Measurements from ENCODE around the gene SLC30A7. TPM values are rescaled to one million over a fixed set of nuclear protein-coding genes. Genes with fewer than 3 reads are reported as not detected.

SLC30A7 gene
- total and polyA plus RNA-seq, 3 donors from 2014 or later, result 7.1 to 14.7 (median 14.1) TPM

DNA sequence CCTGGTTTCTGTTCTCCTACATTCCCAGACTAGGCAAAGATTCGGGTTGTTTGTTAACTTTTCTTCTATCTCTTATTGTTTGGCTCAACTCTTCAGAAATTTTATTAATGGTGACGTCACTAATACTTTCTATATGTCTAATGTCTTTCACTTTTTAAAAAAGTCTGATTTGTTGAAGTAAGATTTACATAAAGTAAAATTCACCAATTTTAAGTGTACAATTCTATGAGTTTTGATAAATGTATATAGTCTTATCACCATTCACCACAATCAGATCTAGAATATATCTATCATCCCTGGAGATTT, 29.0 kb upstream of the SLC30A7 start:
- H3K4me1 ChIP-seq, result no peaks in the 10 kb centered on the region
- TF ChIP-seq, protein P1, sequence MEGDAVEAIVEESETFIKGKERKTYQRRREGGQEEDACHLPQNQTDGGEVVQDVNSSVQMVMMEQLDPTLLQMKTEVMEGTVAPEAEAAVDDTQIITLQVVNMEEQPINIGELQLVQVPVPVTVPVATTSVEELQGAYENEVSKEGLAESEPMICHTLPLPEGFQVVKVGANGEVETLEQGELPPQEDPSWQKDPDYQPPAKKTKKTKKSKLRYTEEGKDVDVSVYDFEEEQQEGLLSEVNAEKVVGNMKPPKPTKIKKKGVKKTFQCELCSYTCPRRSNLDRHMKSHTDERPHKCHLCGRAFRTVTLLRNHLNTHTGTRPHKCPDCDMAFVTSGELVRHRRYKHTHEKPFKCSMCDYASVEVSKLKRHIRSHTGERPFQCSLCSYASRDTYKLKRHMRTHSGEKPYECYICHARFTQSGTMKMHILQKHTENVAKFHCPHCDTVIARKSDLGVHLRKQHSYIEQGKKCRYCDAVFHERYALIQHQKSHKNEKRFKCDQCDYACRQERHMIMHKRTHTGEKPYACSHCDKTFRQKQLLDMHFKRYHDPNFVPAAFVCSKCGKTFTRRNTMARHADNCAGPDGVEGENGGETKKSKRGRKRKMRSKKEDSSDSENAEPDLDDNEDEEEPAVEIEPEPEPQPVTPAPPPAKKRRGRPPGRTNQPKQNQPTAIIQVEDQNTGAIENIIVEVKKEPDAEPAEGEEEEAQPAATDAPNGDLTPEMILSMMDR (IDR thresholded peaks at IDR 0.05), result no peak
- TF ChIP-seq POLR2A (IDR thresholded peaks at IDR 0.05), result no peak
- H3K9me3 ChIP-seq, result no peaks in the 10 kb centered on the region
- no peaks in the 10 kb centered on the region for H3K27me3 ChIP-seq
- no peak overlapping the region for H3K27ac ChIP-seq
- 74 to 75% methylated on average over 2 of the region's 2 CpGs for WGBS, 2 donors
- no peak overlapping the region for H3K4me3 ChIP-seq
- no peak for DNase-seq
- intact Hi-C loops (cut with DNase I; ENCODE audit: low total_unique reads), result loop anchor here (5.0 to 10.0 kb wide), 2 partner anchors 262 to 405 kb away; no protein-coding TSS in a partner anchor
- H3K36me3 ChIP-seq (ENCODE audit: low read depth, missing control alignments), result no peaks in the 10 kb centered on the region

DNA sequence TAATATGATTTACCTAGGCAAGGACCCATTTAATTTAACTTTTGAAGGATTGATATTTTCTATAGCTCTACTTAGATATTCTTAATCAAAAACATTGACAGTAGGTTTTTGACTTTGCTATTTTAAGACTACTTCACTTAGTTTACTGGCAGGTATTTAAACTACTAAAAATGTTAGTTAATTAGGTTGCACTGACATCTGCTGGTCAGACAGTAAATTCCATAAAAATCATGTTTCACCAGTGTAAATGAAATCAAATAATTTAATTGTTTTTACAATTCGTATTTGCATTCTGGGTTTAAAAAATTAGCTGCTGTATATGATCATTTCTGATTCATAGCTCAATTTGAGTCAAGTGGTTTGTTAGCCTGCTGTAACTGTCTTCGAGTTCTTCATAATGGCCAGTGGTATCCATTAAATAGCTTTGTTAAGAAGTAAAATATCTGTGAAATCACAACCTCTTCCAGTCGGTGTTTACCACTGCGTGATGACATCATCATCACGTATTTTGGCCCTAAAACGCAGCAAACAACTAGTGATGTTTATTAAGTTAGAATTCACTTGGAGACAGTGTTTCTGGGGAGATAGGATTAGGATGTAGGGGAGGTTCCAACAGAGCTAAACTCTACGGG, 27.4 kb upstream of the SLC30A7 start:
- intact Hi-C loops (cut with DNase I; ENCODE audit: low total_unique reads), result loop anchor here (5.0 to 10.0 kb wide), 2 partner anchors 264 to 406 kb away; no protein-coding TSS in a partner anchor
- no peaks in the 10 kb centered on the region for H3K9me3 ChIP-seq
- H3K27ac ChIP-seq, result no peak overlapping the region
- DNase-seq, result no peak
- no peaks in the 10 kb centered on the region for H3K36me3 ChIP-seq (ENCODE audit: low read depth, missing control alignments)
- H3K27me3 ChIP-seq, result no peaks in the 10 kb centered on the region
- WGBS, 2 donors, result 34% methylated on average over 7 of the region's 7 CpGs
- no peak overlapping the region for H3K4me3 ChIP-seq
- TF ChIP-seq, protein P1 (IDR thresholded peaks at IDR 0.05), result peak; percentile 31 to 77 (median 50)
- TF ChIP-seq POLR2A (IDR thresholded peaks at IDR 0.05), result no peak
- no peaks in the 10 kb centered on the region for H3K4me1 ChIP-seq

GRCh38 chr1:100869996-100870395, 25.9 kb upstream of the SLC30A7 start:
- Histone ChIP-seq H3K27ac (no peak overlapping the region), H3K4me3 (no peak overlapping the region), H3K4me1 (no peaks in the 10 kb centered on the region), H3K27me3 (no peaks in the 10 kb centered on the region), H3K36me3 (ENCODE audit: low read depth, missing control alignments) (no peaks in the 10 kb centered on the region), H3K9me3 (no peaks in the 10 kb centered on the region)
- no peak for DNase-seq
- intact Hi-C loops (cut with DNase I; ENCODE audit: low total_unique reads), result loop anchor here (5.0 to 10.0 kb wide), 2 partner anchors 265 to 408 kb away; no protein-coding TSS in a partner anchor
- no peak for TF ChIP-seq POLR2A (IDR thresholded peaks at IDR 0.05)
- TF ChIP-seq, protein P1 (IDR thresholded peaks at IDR 0.05), result no peak
- WGBS, 2 donors, result 93 to 100% methylated on average over 2 of the region's 2 CpGs

GRCh38 chr1:100874433-100874832, 21.5 kb upstream of the SLC30A7 start:
- Histone ChIP-seq H3K27me3 (no peaks in the 10 kb centered on the region), H3K27ac (no peak overlapping the region), H3K4me1 (no peaks in the 10 kb centered on the region), H3K36me3 (ENCODE audit: low read depth, missing control alignments) (no peaks in the 10 kb centered on the region), H3K9me3 (no peaks in the 10 kb centered on the region), H3K4me3 (no peak overlapping the region)
- 77 to 78% methylated on average over 2 of the region's 2 CpGs for WGBS, 2 donors
- intact Hi-C loops (cut with DNase I; ENCODE audit: low total_unique reads), result no loop called here
- DNase-seq, result no peak
- no peak for TF ChIP-seq POLR2A (IDR thresholded peaks at IDR 0.05)
- TF ChIP-seq, protein P1 (IDR thresholded peaks at IDR 0.05), result no peak

GRCh38 chr1:100875228-100875627, 20.7 kb upstream of the SLC30A7 start:
- H3K4me3 ChIP-seq, result no peak overlapping the region
- no peaks in the 10 kb centered on the region for H3K4me1 ChIP-seq
- no peak overlapping the region for H3K27ac ChIP-seq
- 80 to 83% methylated on average over 3 of the region's 3 CpGs for WGBS, 2 donors
- no peak for DNase-seq
- H3K9me3 ChIP-seq, result no peaks in the 10 kb centered on the region
- TF ChIP-seq POLR2A (IDR thresholded peaks at IDR 0.05), result no peak
- TF ChIP-seq, protein P1 (IDR thresholded peaks at IDR 0.05), result no peak
- H3K27me3 ChIP-seq, result no peaks in the 10 kb centered on the region
- intact Hi-C loops (cut with DNase I; ENCODE audit: low total_unique reads), result no loop called here
- H3K36me3 ChIP-seq (ENCODE audit: low read depth, missing control alignments), result no peaks in the 10 kb centered on the region

All from testis (tissue), 3 donors.